ENCODE results near the gene DISP3.

GRCh38 chr1:11488966-11489625, 10.1 kb downstream of the DISP3 start:
- TF ChIP-seq EZH2 (IDR thresholded peaks at IDR 0.05; ENCODE audit: insufficient read depth, poor library complexity, severe bottlenecking): no peak
- TF ChIP-seq EZH2phosphoT487 (IDR thresholded peaks at IDR 0.05; ENCODE audit: insufficient read depth, low read depth): no peak

Measured in GM23248 (cell line).